ENCODE data around the gene UGT1A6.
"Not testable (repeated sequence)": the region's sequence is repeated elsewhere in the genome, so short reads cannot be mapped to it uniquely, and the experiment has no call there.

Gene UGT1A6

DNA sequence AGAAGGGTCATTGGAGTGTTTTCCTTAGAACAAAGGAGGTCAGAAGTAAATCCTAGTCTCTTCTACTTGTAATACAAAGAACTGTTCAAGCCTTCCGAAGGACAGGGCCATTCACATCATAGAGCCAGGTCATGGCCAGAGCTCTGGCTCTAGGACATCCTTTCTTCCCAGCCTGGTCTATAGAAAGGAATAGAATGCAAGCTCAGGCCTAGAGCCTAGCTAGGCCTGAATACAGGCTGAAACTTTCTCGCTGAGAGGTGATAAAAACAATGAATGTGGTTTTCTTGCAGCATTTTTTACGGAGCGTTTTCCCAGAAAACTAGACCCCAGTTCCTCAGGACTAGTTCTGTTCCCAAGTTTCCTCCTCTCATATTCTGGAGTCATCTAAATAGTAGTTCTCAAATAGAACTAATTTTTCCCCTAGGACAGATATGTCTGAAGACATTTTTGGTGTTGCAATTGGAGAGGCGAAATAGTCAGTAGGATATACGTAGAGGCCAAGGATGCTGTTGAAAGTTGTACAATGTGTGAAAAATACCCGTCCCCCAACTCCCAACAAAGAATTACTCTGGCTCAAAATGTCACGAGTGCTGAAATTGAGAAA, 6.8 kb downstream of the UGT1A6 start:
- H3K9me3 ChIP-seq (replicated peaks; ENCODE audit: insufficient read depth, low read length) = no peaks in the 10 kb centered on the region
- no peaks in the 10 kb centered on the region for H3K27me3 ChIP-seq (replicated peaks; ENCODE audit: insufficient read depth, low read length)
- no peak overlapping the region for H3K9ac ChIP-seq (ENCODE audit: low read length)
- H3K27ac ChIP-seq (ENCODE audit: low read length) = no peak overlapping the region
- H3F3A ChIP-seq (ENCODE audit: insufficient read depth, low read length) = no peaks in the 10 kb centered on the region
- no peaks in the 10 kb centered on the region for H4K20me1 ChIP-seq (ENCODE audit: insufficient read depth, low read length)
- no peaks in the 10 kb centered on the region for H3K36me3 ChIP-seq (replicated peaks; ENCODE audit: insufficient read depth, low read length)
- no peaks in the 10 kb centered on the region for H3K79me2 ChIP-seq (ENCODE audit: low read length)
- TF ChIP-seq EZH2 (optimal IDR thresholded peaks at IDR 0.05; ENCODE audit: low read depth, low read length) (no peak), EZH2phosphoT487 (IDR thresholded peaks at IDR 0.05; ENCODE audit: low read length) (no peak)
- TF ChIP-seq, protein P1, sequence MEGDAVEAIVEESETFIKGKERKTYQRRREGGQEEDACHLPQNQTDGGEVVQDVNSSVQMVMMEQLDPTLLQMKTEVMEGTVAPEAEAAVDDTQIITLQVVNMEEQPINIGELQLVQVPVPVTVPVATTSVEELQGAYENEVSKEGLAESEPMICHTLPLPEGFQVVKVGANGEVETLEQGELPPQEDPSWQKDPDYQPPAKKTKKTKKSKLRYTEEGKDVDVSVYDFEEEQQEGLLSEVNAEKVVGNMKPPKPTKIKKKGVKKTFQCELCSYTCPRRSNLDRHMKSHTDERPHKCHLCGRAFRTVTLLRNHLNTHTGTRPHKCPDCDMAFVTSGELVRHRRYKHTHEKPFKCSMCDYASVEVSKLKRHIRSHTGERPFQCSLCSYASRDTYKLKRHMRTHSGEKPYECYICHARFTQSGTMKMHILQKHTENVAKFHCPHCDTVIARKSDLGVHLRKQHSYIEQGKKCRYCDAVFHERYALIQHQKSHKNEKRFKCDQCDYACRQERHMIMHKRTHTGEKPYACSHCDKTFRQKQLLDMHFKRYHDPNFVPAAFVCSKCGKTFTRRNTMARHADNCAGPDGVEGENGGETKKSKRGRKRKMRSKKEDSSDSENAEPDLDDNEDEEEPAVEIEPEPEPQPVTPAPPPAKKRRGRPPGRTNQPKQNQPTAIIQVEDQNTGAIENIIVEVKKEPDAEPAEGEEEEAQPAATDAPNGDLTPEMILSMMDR (IDR thresholded peaks at IDR 0.05; ENCODE audit: low read length) = no peak
- H2AFZ ChIP-seq (ENCODE audit: low read length) = no peak overlapping the region
- no peak for DNase-seq
- H3K9me2 ChIP-seq (replicated peaks; ENCODE audit: insufficient read depth, low read length) = no peaks in the 10 kb centered on the region
- no peaks in the 10 kb centered on the region for H3K4me1 ChIP-seq (ENCODE audit: low read length)
- no peak overlapping the region for H3K4me2 ChIP-seq (ENCODE audit: low read depth, low read length)
- H3K4me3 ChIP-seq (ENCODE audit: low read length) = no peak overlapping the region

- Histone ChIP-seq H3F3A (ENCODE audit: insufficient read depth, low read length) (no peaks in the 10 kb centered on the region), H3K36me3 (replicated peaks; ENCODE audit: insufficient read depth, low read length) (no peaks in the 10 kb centered on the region), H2AFZ (ENCODE audit: low read length) (no peak overlapping the region), H4K20me1 (ENCODE audit: insufficient read depth, low read length) (no peaks in the 10 kb centered on the region), H3K79me2 (ENCODE audit: low read length) (no peaks in the 10 kb centered on the region), H3K9me2 (replicated peaks; ENCODE audit: insufficient read depth, low read length) (no peaks in the 10 kb centered on the region), H3K4me3 (ENCODE audit: low read length) (no peak overlapping the region), H3K9ac (ENCODE audit: low read length) (no peak overlapping the region), H3K27ac (ENCODE audit: low read length) (no peak overlapping the region), H3K4me2 (ENCODE audit: low read depth, low read length) (no peak overlapping the region), H3K4me1 (ENCODE audit: low read length) (no peaks in the 10 kb centered on the region), H3K27me3 (replicated peaks; ENCODE audit: insufficient read depth, low read length) (no peaks in the 10 kb centered on the region), H3K9me3 (replicated peaks; ENCODE audit: insufficient read depth, low read length) (no peaks in the 10 kb centered on the region)
- TF ChIP-seq, protein P1 (IDR thresholded peaks at IDR 0.05; ENCODE audit: low read length) = no peak
- TF ChIP-seq EZH2phosphoT487 (IDR thresholded peaks at IDR 0.05; ENCODE audit: low read length) (no peak), EZH2 (optimal IDR thresholded peaks at IDR 0.05; ENCODE audit: low read depth, low read length) (no peak)
- DNase-seq = no peak
These were observed 7.4 kb downstream of the UGT1A6 start for GRCh38 chr2:233700028-233700635.

- H3K4me1 ChIP-seq (ENCODE audit: low read length); H3K27ac ChIP-seq (ENCODE audit: low read length); H3K9me3 ChIP-seq (replicated peaks; ENCODE audit: insufficient read depth, low read length); H2AFZ ChIP-seq (ENCODE audit: low read length); H3K4me3 ChIP-seq (ENCODE audit: low read length); H3F3A ChIP-seq (ENCODE audit: insufficient read depth, low read length); H3K9ac ChIP-seq (ENCODE audit: low read length); H3K9me2 ChIP-seq (replicated peaks; ENCODE audit: insufficient read depth, low read length); H3K27me3 ChIP-seq (replicated peaks; ENCODE audit: insufficient read depth, low read length); DNase-seq; H3K36me3 ChIP-seq (replicated peaks; ENCODE audit: insufficient read depth, low read length); H4K20me1 ChIP-seq (ENCODE audit: insufficient read depth, low read length); H3K79me2 ChIP-seq (ENCODE audit: low read length); H3K4me2 ChIP-seq (ENCODE audit: low read depth, low read length): not testable (repeated sequence)
These were observed 8.2 kb downstream of the UGT1A6 start for GRCh38 chr2:233700842-233701241.

DNA sequence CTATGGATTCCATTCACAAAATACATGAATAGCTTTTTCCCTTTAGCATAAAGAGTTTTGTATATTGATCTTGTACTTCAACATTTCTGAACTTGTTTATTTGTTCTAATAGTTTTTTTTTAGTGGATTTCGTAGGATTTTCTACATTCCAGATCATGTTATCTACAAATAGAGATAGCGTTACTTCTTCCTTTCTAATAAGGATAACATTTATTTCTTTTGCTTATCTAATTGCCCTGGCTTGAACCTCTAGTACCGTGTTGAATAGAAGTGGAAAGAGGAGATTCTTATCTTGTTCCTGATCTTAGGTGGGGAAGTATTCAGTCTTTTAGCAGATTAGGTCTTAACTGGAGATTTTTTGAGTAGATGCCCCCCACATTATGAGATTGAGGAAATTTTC, 9.5 kb downstream of the UGT1A6 start:
- Histone ChIP-seq H3F3A (ENCODE audit: insufficient read depth, low read length) (no peaks in the 10 kb centered on the region), H3K79me2 (ENCODE audit: low read length) (no peaks in the 10 kb centered on the region), H4K20me1 (ENCODE audit: insufficient read depth, low read length) (no peaks in the 10 kb centered on the region), H3K36me3 (replicated peaks; ENCODE audit: insufficient read depth, low read length) (no peaks in the 10 kb centered on the region), H3K4me1 (ENCODE audit: low read length) (no peaks in the 10 kb centered on the region), H3K9ac (ENCODE audit: low read length) (no peak overlapping the region), H3K9me3 (replicated peaks; ENCODE audit: insufficient read depth, low read length) (no peaks in the 10 kb centered on the region), H3K4me2 (ENCODE audit: low read depth, low read length) (no peak overlapping the region), H2AFZ (ENCODE audit: low read length) (no peak overlapping the region), H3K9me2 (replicated peaks; ENCODE audit: insufficient read depth, low read length) (no peaks in the 10 kb centered on the region), H3K27ac (ENCODE audit: low read length) (no peak overlapping the region), H3K4me3 (ENCODE audit: low read length) (no peak overlapping the region), H3K27me3 (replicated peaks; ENCODE audit: insufficient read depth, low read length) (no peaks in the 10 kb centered on the region)
- TF ChIP-seq EZH2 (optimal IDR thresholded peaks at IDR 0.05; ENCODE audit: low read depth, low read length) = no peak
- TF ChIP-seq, protein P1 (IDR thresholded peaks at IDR 0.05; ENCODE audit: low read length) = no peak
- no peak for TF ChIP-seq EZH2phosphoT487 (IDR thresholded peaks at IDR 0.05; ENCODE audit: low read length)
- no peak for DNase-seq

Measured in MM.1S (cell line).